Measurements from ENCODE around the gene CALML4.
A peak's percentile ranks its signal among the peaks of the same experiment; 100 is the strongest.
"Not testable (repeated sequence)": the region's sequence is repeated elsewhere in the genome, so short reads cannot be mapped to it uniquely, and the experiment has no call there.

Gene CALML4

GRCh38 chr15:68204776-68205557, at the start of gene CALML4:
CALML4 (minus strand) TSS chr15:68205332; CDS start chr15:68205247, 85 bp downstream.
- peak; percentile 57 for DNase-seq

- DNase-seq, result peak; percentile 84
Measured at GRCh38 chr15:68252925-68253534, 47.9 kb upstream of the CALML4 start.

- DNase-seq, result no peak
Measured at GRCh38 chr15:68249058-68249713, 44.1 kb upstream of the CALML4 start.

- DNase-seq, result no peak
Measured at GRCh38 chr15:68244235-68244634, 39.1 kb upstream of the CALML4 start.

- DNase-seq, result no peak
Measured at GRCh38 chr15:68241088-68241935, 36.2 kb upstream of the CALML4 start.

- no peak for DNase-seq
Measured at GRCh38 chr15:68239025-68239424, 33.9 kb upstream of the CALML4 start.

GRCh38 chr15:68235022-68235421, 29.9 kb upstream of the CALML4 start:
- DNase-seq, result no peak

- not testable (repeated sequence) for DNase-seq
Measured at GRCh38 chr15:68234520-68234919, 29.4 kb upstream of the CALML4 start.

- no peak for DNase-seq
Measured at GRCh38 chr15:68234060-68234459, 28.9 kb upstream of the CALML4 start.

GRCh38 chr15:68232937-68233336, 27.8 kb upstream of the CALML4 start:
- no peak for DNase-seq

GRCh38 chr15:68232449-68232848, 27.3 kb upstream of the CALML4 start:
- no peak for DNase-seq

GRCh38 chr15:68231102-68231818, 26.1 kb upstream of the CALML4 start:
- DNase-seq, result no peak

GRCh38 chr15:68230157-68231100, 25.3 kb upstream of the CALML4 start:
- peak; percentile 49 for DNase-seq

- peak; percentile 86 for DNase-seq
Measured at GRCh38 chr15:68229386-68230156, 24.4 kb upstream of the CALML4 start, which contains the start of gene CLN6. CLN6 (minus strand) TSS chr15:68229728; CDS start chr15:68229584, 144 bp downstream.

GRCh38 chr15:68228971-68229385, 23.8 kb upstream of the CALML4 start:
- peak; percentile 44 for DNase-seq

- peak; percentile 14 for DNase-seq
Measured at GRCh38 chr15:68228143-68228970, 23.2 kb upstream of the CALML4 start.

- no peak for DNase-seq
Measured at GRCh38 chr15:68227643-68228142, 22.6 kb upstream of the CALML4 start.

GRCh38 chr15:68225442-68225841, 20.3 kb upstream of the CALML4 start:
- not testable (repeated sequence) for DNase-seq
